ENCODE measurements around the gene COMMD8.

DNA sequence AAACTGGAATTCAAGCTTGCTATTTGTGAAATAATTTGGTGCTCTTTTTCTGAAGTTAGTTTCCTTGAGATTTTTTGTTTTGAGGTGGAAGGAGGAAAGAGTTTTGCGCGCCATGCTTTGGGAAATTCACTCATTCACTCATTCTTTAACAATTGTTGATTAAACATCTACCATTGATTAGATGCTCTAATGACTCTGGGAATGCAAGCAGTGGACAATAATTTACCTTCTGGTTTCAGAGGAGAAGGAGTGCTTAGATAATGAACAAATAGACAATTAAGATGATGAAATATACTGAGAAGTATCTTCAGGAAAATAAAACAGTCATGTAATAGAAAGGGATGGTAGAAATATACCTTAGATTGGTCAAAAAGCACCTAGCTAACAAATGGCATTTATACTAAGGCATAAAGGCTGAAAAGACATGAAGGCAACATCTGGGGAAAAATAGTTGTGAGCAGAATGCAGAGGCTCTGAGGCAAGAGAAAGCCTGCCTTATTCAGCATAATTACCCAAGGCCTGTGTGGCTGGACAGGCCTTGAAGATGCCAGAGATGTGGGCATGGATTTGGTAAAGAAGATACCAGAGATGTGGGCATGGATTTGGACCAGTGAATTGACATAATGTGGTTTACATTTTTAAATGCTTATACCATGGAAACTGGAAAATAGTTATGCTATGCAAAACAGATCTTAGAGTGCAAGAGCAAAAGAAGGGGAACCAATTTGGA is 2.7 kb upstream of the COMMD8 start:
- TF ChIP-seq, protein P1, sequence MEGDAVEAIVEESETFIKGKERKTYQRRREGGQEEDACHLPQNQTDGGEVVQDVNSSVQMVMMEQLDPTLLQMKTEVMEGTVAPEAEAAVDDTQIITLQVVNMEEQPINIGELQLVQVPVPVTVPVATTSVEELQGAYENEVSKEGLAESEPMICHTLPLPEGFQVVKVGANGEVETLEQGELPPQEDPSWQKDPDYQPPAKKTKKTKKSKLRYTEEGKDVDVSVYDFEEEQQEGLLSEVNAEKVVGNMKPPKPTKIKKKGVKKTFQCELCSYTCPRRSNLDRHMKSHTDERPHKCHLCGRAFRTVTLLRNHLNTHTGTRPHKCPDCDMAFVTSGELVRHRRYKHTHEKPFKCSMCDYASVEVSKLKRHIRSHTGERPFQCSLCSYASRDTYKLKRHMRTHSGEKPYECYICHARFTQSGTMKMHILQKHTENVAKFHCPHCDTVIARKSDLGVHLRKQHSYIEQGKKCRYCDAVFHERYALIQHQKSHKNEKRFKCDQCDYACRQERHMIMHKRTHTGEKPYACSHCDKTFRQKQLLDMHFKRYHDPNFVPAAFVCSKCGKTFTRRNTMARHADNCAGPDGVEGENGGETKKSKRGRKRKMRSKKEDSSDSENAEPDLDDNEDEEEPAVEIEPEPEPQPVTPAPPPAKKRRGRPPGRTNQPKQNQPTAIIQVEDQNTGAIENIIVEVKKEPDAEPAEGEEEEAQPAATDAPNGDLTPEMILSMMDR (IDR thresholded peaks at IDR 0.05; ENCODE audit: low read length): no peak
- TF ChIP-seq EZH2 (optimal IDR thresholded peaks at IDR 0.05; ENCODE audit: low read depth, low read length): no peak

All from MM.1S (cell line).